DND-41 (cell line): ENCODE results near the gene DDT.
"Not testable (repeated sequence)": the region's sequence is repeated elsewhere in the genome, so short reads cannot be mapped to it uniquely, and the experiment has no call there.

Experiments used
- ATAC-seq: fragments of 200-7000 bp; cut with Tn5 transposase; 3 replicates; pipeline ENCODE4 v1.9.1; 2021; ENCODE audit warnings: low read depth; ENCODE audit not compliant: insufficient read depth
- DNase-seq: peaks from one replicate; pipeline ENCODE4 v3.0.0-alpha.2; 2020
- H2AFZ ChIP-seq: 2 replicates; pipeline ENCODE4 v1.6.0; 2012; ENCODE audit warnings: low read depth, low read length
- H3K27ac ChIP-seq: 2 replicates; pipeline ENCODE4 v1.5.1; 2012; ENCODE audit warnings: low read length, inconsistent platforms
- H3K27me3 ChIP-seq: fragments of 200-600 bp; sonication (generic); 2 replicates; pipeline ENCODE4 v1.6.0; 2012; ENCODE audit warnings: low read length, mild to moderate bottlenecking, inconsistent platforms; ENCODE audit not compliant: insufficient read depth, poor library complexity
- H3K36me3 ChIP-seq: 2 replicates; pipeline ENCODE4 v1.5.1; 2012; ENCODE audit warnings: low read length, inconsistent platforms; ENCODE audit not compliant: insufficient read depth
- H3K4me1 ChIP-seq: 2 replicates; pipeline ENCODE4 v1.5.1; 2012; ENCODE audit warnings: mild to moderate bottlenecking, low read length; ENCODE audit not compliant: insufficient read depth
- H3K4me2 ChIP-seq: 2 replicates; pipeline ENCODE4 v1.6.0; 2012; ENCODE audit warnings: mild to moderate bottlenecking, moderate library complexity, low read length, inconsistent platforms; ENCODE audit not compliant: insufficient read depth
- H3K4me3 ChIP-seq, 2 experiments: fragments of 200-600 bp in 1 of 2; shearing (Covaris generic) in 1 of 2; 2 replicates each; pipeline ENCODE4 v1.5.1; 2012 to 2016; ENCODE audit warnings: inconsistent platforms in 2 of 2, low read length in 2 of 2, mild to moderate bottlenecking in 2 of 2, low read depth in 1 of 2, moderate library complexity in 1 of 2
- H3K79me2 ChIP-seq: 2 replicates; pipeline ENCODE4 v1.6.0; 2012; ENCODE audit warnings: low read length, inconsistent platforms; ENCODE audit not compliant: insufficient read depth
- H3K9ac ChIP-seq: 2 replicates; pipeline ENCODE4 v1.6.0; 2012; ENCODE audit warnings: low read depth, mild to moderate bottlenecking, inconsistent platforms, low read length, moderate library complexity
- H3K9me3 ChIP-seq: 2 replicates; pipeline ENCODE4 v1.5.1; 2012; ENCODE audit warnings: low read length, moderate library complexity, mild to moderate bottlenecking, inconsistent platforms; ENCODE audit not compliant: insufficient read depth, severe bottlenecking
- H4K20me1 ChIP-seq: 2 replicates; pipeline ENCODE4 v1.6.0; 2012; ENCODE audit warnings: low read length; ENCODE audit not compliant: insufficient read depth
- EZH2 ChIP-seq: IDR thresholded peaks from 3 replicates; pipeline ENCODE4 v1.6.1; 2012; ENCODE audit warnings: borderline replicate concordance, low read depth, mild to moderate bottlenecking, moderate library complexity, low read length, inconsistent platforms; ENCODE audit not compliant: severe bottlenecking
- TF ChIP-seq, protein P1 (sequence below): IDR thresholded peaks from 2 replicates; pipeline ENCODE4 v1.5.1; 2012; ENCODE audit warnings: borderline replicate concordance, low read length, moderate library complexity, mild to moderate bottlenecking; ENCODE audit not compliant: poor library complexity, severe bottlenecking; ENCODE audit errors: extremely low read depth

The DDT gene

GRCh38 chr22:23922921-23923320 is 51.3 kb downstream of the DDT start:
- Histone ChIP-seq H3K27me3 (no peaks in the 10 kb centered on the region), H3K4me1 (no peaks in the 10 kb centered on the region), H2AFZ (no peak overlapping the region), H3K27ac (no peak overlapping the region), H3K79me2 (no peaks in the 10 kb centered on the region), H3K9ac (no peak overlapping the region), H3K36me3 (peaks cover 28% of the 10 kb centered on the region), H4K20me1 (no peaks in the 10 kb centered on the region), H3K9me3 (peaks cover 11% of the 10 kb centered on the region), H3K4me3 (no peak overlapping the region), H3K4me2 (no peak overlapping the region)
- ATAC-seq (no peak), DNase-seq (no peak)
- TF ChIP-seq, protein P1, sequence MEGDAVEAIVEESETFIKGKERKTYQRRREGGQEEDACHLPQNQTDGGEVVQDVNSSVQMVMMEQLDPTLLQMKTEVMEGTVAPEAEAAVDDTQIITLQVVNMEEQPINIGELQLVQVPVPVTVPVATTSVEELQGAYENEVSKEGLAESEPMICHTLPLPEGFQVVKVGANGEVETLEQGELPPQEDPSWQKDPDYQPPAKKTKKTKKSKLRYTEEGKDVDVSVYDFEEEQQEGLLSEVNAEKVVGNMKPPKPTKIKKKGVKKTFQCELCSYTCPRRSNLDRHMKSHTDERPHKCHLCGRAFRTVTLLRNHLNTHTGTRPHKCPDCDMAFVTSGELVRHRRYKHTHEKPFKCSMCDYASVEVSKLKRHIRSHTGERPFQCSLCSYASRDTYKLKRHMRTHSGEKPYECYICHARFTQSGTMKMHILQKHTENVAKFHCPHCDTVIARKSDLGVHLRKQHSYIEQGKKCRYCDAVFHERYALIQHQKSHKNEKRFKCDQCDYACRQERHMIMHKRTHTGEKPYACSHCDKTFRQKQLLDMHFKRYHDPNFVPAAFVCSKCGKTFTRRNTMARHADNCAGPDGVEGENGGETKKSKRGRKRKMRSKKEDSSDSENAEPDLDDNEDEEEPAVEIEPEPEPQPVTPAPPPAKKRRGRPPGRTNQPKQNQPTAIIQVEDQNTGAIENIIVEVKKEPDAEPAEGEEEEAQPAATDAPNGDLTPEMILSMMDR = no peak
- TF ChIP-seq EZH2 = no peak

- Histone ChIP-seq H3K9me3 (peaks cover 11% of the 10 kb centered on the region), H3K36me3 (peaks cover 26% of the 10 kb centered on the region)
- H3K4me3 ChIP-seq, H3K27me3 ChIP-seq, ATAC-seq, H3K27ac ChIP-seq, H3K79me2 ChIP-seq, H3K4me1 ChIP-seq, H2AFZ ChIP-seq, DNase-seq, H3K9ac ChIP-seq, H3K4me2 ChIP-seq, H4K20me1 ChIP-seq: not testable (repeated sequence)
Observed at GRCh38 chr22:23921586-23922201, 52.5 kb downstream of the DDT start.
